GM12874 (cell line): ENCODE data around the gene ARHGAP9.

Experiments
- TF ChIP-seq, protein P1 (sequence below): IDR thresholded peaks from 2 replicates; pipeline ENCODE4 v1.5.1; 2011; ENCODE audit warnings: low read depth, mild to moderate bottlenecking, control low read depth, low read length, moderate library complexity; ENCODE audit not compliant: insufficient read depth

Gene ARHGAP9

GRCh38 chr12:57455374-57456144 is 24.1 kb downstream of the ARHGAP9 start:
- TF ChIP-seq, protein P1, sequence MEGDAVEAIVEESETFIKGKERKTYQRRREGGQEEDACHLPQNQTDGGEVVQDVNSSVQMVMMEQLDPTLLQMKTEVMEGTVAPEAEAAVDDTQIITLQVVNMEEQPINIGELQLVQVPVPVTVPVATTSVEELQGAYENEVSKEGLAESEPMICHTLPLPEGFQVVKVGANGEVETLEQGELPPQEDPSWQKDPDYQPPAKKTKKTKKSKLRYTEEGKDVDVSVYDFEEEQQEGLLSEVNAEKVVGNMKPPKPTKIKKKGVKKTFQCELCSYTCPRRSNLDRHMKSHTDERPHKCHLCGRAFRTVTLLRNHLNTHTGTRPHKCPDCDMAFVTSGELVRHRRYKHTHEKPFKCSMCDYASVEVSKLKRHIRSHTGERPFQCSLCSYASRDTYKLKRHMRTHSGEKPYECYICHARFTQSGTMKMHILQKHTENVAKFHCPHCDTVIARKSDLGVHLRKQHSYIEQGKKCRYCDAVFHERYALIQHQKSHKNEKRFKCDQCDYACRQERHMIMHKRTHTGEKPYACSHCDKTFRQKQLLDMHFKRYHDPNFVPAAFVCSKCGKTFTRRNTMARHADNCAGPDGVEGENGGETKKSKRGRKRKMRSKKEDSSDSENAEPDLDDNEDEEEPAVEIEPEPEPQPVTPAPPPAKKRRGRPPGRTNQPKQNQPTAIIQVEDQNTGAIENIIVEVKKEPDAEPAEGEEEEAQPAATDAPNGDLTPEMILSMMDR: no peak

DNA sequence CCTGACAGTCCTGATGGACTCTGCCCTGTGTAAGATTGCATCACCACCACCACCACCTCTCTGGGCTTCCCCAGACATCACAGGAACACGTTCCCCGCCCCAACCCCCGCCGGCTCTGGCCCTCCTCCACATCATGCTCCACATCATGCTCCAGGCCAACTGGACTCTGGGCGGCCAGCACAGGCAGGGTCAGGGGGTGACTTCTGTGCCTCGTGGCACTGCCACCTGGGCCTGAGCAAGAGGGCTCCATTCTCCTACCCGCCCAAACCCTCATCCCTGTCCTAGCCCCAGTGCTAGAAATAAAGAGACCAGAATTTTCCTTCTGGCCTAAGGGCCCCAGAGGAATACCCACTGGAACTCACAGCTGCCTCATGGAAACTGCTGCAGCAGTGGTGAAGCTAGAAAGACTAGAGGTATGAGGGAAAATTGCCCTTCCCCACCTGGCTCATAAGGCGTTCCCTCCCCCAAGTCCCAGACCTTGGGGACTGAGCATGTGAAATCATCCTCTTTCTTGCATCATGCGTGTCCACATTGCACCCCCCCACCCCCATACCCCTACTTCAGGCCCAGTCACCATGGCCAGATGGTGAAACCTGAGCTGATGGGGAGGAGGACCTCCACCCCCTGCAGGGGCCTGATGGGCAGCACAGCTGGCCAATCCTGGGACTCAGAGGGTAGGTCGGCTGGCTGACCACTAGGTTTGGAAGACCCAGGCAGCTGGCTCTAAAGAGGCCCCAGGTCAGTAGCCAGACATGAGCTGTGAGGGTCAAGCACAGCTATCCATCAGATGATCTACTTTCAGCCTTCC is 24.9 kb downstream of the ARHGAP9 start, which contains the start of gene INHBE:
Gene INHBE (plus strand): TSS at position 742 of the 808 bp plus-strand sequence. CDS start 230 bp downstream, outside the sequence.
- TF ChIP-seq, protein P1: no peak

DNA sequence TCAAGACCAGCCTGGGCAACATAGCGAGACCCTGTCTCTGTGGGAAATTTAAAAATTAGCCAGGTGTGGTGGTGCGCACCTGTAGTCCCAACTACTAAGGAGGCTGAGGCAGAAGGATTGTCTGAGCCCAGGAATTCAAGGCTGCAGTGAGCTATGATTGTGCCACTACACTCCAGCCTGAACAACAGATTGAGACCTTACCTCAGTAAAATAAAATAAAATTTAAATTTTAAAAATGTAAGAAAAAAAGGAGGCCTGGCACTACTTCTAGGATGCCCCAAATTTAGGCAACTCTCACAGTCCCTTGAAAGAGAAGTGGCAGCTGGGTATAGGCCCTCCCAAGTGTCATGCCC is 25.5 kb downstream of the ARHGAP9 start:
- TF ChIP-seq, protein P1: no peak

GRCh38 chr12:57452937-57453509 is 26.6 kb downstream of the ARHGAP9 start:
- TF ChIP-seq, protein P1: peak; percentile 91

DNA sequence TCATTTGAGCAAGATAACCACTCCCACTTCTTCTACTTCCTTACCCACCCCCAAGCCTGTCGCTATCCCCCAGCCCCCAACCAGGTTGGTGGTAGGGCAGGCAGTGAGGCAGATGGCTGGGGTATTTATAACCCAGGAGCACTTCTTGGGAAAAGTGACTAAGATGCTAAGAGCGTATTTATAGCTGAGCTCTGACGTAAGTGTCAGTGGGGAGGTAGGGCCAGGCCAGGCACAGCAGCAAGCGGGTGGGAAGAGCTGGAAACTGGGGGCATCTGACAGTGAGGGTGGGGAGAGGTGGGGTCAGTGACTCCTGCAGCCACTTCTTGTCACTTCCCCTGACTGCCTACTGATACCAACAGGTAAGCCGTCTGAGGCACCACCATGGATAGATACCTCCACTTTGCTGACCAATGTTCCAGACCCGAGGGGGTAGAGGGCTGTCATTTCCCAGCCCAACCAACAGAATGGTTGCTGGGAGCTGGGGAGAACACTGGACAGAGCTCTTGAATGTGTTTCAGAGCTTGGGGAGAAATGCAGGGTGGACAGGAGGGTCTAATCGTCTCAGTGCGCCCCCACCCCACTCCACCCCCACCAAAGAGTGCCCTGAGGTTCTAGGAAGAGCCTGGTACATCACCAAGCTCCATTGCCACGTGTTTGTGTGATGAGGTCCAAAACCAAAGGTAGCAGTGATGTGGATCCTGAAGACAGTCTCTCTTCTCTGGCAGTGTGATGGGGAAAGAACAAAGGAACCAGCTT is 27.3 kb downstream of the ARHGAP9 start:
- TF ChIP-seq, protein P1: no peak

- TF ChIP-seq, protein P1: no peak
These were observed 28.4 kb downstream of the ARHGAP9 start for GRCh38 chr12:57451233-57451778.
